ENCODE measurements around the gene COL4A2.
"Not testable (repeated sequence)": the region's sequence is repeated elsewhere in the genome, so short reads cannot be mapped to it uniquely, and the experiment has no call there.

Gene COL4A2

GRCh38 chr13:110311443-110312338, 4.6 kb downstream of the COL4A2 start:
- TF ChIP-seq, protein P1, sequence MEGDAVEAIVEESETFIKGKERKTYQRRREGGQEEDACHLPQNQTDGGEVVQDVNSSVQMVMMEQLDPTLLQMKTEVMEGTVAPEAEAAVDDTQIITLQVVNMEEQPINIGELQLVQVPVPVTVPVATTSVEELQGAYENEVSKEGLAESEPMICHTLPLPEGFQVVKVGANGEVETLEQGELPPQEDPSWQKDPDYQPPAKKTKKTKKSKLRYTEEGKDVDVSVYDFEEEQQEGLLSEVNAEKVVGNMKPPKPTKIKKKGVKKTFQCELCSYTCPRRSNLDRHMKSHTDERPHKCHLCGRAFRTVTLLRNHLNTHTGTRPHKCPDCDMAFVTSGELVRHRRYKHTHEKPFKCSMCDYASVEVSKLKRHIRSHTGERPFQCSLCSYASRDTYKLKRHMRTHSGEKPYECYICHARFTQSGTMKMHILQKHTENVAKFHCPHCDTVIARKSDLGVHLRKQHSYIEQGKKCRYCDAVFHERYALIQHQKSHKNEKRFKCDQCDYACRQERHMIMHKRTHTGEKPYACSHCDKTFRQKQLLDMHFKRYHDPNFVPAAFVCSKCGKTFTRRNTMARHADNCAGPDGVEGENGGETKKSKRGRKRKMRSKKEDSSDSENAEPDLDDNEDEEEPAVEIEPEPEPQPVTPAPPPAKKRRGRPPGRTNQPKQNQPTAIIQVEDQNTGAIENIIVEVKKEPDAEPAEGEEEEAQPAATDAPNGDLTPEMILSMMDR (IDR thresholded peaks at IDR 0.05; ENCODE audit: low read depth, low read length, missing control alignments), result no peak
- H3K4me3 ChIP-seq (ENCODE audit: low read depth, low read length), result no peak overlapping the region
- no peak for DNase-seq (ENCODE audit: low read depth)

DNA sequence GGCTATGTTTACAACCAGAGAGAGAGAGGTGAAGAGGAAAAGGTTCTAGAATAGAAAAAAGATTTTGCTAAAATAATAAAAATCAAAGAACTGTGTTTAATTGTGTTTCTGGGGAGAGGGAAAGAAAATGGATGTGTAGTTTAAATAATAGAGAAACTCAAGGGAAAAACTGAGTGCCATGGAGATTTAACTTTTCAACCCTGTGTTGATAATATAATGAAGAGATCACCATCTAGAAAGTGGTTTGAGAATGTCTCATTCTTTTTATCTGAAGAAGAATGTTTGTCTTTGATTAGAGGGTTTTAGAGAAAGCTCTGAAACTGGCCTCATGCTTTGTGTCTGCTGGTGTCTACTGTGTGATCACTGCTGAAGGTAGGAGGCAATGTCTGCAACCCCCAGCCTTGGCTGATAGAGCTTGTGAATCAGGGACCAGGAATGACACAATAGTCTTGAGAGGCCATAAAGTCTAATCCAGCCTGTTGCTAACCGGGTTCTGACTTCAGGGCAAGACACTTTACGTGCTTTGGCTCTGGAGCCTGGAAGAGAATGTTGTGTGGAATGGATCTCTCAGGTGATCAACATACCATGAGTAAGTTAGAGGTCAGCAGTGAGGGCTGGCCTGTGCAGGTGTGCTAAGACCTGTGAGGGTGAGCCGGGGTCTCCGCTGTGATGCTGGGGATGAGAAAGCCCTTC, 5.4 kb downstream of the COL4A2 start:
- TF ChIP-seq, protein P1 (IDR thresholded peaks at IDR 0.05; ENCODE audit: low read depth, low read length, missing control alignments), result no peak
- no peak for DNase-seq (ENCODE audit: low read depth)
- no peak overlapping the region for H3K4me3 ChIP-seq (ENCODE audit: low read depth, low read length)

DNA sequence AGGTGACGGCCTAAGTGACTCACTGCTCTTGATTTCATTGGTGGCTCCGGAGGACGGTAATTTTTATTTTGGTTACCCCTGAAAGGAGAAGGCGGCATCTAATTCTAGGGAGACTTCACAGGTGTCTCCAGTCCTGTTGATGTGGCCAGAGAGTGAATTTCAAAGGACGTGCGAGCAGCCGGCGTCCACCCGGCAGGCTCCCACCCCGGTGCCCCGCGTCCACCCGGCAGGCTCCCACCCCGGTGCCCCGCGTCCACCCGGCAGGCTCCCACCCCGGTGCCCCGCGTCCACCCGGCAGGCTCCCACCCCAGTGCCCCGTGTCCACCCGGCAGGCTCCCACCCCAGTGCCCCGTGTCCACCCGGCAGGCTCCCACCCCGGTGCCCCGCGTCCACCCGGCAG, 6.2 kb downstream of the COL4A2 start:
- H3K4me3 ChIP-seq (ENCODE audit: low read depth, low read length); DNase-seq (ENCODE audit: low read depth): not testable (repeated sequence)

DNA sequence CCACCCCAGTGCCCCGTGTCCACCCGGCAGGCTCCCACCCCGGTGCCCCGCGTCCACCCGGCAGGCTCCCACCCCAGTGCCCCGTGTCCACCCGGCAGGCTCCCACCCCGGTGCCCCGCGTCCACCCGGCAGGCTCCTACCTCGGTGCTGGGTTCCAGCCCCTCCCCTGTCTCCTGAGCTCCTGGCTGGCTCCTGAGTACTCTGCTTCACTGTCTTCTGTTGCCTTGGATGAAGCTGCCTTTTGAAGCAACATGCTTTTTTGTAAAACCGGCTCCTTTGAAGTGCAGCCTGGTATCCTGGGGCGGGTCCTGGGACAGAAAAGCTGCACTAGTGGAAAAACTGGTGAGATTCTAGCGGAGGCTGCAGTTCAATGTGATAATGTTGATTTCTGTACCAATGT, 6.6 kb downstream of the COL4A2 start:
- not testable (repeated sequence) for DNase-seq (ENCODE audit: low read depth); H3K4me3 ChIP-seq (ENCODE audit: low read depth, low read length)

- TF ChIP-seq, protein P1 (IDR thresholded peaks at IDR 0.05; ENCODE audit: low read depth, low read length, missing control alignments), result no peak
- no peak for DNase-seq (ENCODE audit: low read depth)
- no peak overlapping the region for H3K4me3 ChIP-seq (ENCODE audit: low read depth, low read length)
Observed at GRCh38 chr13:110314516-110315245, 7.6 kb downstream of the COL4A2 start.

DNA sequence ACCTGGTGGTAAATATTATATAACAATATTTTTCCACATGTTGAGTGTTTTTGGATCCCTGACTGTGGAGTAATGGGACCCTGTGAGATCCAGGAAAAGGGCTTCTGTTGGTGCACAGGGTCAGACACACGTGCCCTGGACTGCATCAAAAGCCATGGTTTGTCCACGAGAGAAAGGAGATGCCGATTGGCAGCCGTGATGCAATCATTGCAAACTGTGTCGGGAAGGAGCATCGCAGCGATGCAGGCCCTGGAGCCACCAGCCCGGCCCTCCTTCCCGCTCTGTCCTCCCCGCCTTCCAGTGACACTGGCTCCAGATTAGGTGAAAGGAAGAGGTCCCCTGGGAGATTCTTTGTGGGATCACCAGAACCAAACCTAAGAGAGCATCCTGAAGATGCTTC, 9.1 kb downstream of the COL4A2 start:
- DNase-seq (ENCODE audit: low read depth), result no peak
- TF ChIP-seq, protein P1 (IDR thresholded peaks at IDR 0.05; ENCODE audit: low read depth, low read length, missing control alignments), result no peak
- H3K4me3 ChIP-seq (ENCODE audit: low read depth, low read length), result no peak overlapping the region

- H3K4me3 ChIP-seq (ENCODE audit: low read depth, low read length), result no peak overlapping the region
- TF ChIP-seq, protein P1 (IDR thresholded peaks at IDR 0.05; ENCODE audit: low read depth, low read length, missing control alignments), result no peak
- no peak for DNase-seq (ENCODE audit: low read depth)
Observed at GRCh38 chr13:110317093-110317492, 10.0 kb downstream of the COL4A2 start.
